SIG-M5 (cell line): ENCODE data around the gene DNER.
"Not testable (repeated sequence)": the region's sequence is repeated elsewhere in the genome, so short reads cannot be mapped to it uniquely, and the experiment has no call there.

Source experiments
- DNase-seq: peaks from one replicate; lab custom pipeline; 2025; lab: John Stamatoyannopoulos, UW

The DNER gene

DNA sequence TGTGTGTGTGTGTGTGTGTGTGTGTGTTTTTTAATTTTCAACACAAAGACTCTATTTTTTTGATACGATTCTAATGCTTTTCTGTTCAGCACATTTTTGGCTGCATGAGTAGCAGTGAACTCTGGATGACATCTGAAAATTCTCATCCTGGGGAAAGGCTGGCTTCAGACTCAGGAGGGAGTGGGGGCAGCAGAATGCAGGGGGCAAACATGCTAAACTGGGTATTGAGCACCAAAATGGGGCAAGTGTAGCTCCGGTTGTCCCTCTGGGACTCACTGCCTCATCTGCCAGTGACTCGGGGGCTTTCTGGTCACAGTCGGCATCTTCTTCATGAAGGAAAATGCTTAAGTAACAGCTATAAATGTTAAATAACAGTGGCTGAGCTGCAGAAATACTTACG is 326.5 kb downstream of the DNER start:
- DNase-seq: no peak

DNA sequence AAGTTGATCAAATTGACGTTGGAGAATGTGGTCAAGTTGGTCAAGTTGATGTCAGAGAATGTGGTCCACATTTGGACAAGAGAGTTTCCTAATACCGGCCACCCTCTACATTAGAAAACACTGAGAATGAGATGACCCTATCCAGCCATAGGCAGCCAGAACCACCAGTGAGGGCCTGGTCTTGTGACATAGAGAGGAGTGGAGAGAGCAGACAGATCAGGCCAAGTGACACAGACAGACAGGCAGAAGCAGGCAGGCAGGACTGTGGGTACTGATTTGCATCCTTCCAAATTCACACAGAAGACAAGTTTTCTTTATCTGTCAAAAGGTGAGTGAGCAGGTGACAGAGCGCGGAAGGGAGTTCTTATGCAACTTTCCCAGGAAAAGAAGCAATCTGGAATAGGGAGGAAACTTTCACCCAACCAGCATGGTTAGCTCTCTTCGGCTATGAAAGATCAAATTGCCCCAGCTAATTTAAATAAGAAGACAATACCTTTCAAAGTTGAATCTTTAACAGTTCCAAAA is 334.2 kb downstream of the DNER start:
- no peak for DNase-seq

DNA sequence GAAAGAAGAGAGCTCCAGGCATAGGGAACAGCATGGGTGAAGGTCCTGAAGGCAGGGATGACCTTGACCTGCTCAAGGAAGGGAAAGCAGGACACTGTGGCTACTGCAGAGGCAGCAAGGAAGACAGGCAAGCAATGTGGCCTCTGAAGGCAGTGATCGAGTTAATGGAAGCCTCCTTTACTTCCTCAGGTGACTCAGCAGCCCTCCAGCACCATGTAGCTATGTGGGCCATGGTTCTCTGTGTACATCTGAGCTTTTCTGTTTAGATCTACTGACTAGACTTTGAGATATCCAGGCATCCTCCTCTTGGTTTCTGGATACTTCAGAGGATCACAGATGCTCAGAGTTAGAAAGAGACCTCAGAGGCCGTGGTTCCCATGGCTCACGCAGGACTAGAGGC is 336.0 kb downstream of the DNER start:
- no peak for DNase-seq

DNA sequence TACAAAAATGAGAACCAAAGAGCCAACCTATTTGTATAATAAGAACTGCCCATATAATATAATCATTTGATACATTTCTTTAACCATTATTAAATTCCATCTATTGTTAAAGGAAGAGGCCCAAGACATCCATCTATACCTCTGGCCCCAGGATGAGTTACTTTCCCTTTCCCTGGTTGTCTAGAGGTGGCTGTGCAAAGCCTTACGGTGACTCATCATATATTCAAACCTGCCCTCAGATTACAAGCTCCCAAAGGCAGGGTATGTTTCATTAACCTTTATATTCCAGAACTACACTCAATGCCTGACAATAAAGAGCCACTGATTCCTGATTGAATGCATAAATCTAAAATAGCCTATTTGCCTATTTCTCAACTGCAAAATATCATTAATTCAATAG is 337.5 kb downstream of the DNER start:
- no peak for DNase-seq

DNA sequence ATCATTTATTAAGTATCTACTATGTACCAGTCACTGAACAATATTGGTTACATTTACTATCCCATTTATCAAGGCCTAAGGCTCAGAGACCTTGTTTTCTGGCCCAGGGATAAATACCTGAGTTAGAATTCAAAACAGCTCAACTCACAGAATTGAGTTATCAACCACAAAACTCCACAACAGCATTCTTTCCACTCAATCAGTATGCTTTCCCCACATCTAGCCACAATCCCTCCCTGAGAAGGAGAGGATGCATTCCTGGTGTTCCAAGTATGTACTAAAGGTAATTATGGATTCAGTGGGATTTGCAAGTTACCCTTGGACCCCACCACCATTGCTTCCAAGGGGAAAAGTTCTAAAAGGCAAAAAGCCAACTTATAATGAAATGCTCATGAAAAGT is 339.1 kb downstream of the DNER start:
- no peak for DNase-seq

DNA sequence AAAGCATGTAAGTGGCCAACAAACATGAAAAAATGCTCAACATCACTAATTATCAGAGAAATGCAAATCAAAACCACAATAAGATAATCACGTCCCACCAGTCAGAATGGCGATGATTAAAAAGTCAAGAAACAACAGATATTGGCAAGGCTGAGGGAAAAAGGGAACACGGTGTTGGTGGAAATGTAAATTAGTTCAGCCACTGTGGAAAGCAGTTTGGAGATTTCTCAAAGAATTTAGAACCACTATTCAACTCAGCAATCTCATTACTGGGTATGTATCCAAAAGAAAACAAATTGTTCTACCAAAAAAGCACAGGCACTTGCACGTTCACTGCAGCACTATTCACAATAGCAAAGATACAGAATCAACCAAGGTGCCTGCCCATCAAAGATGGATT is 341.0 kb downstream of the DNER start:
- not testable (repeated sequence) for DNase-seq

DNA sequence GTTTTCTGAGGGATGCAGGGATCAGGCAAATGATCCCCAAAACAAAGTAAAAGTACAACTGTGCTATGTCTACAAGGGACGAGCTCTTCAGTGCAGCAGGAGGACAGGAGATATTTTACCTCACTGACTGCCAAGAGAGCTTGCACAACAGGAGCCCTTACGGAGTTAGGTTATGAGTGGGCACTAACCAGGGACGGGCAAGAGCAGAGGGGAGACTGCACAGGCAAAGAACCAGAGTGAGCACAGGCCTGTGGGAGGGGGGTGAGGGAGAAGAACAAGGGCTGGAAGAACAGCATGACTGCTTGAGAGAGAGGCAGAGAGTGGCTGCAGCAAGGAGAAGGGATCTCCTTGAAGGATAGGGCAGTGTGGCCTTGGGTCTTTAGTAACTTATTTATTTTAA is 342.1 kb downstream of the DNER start:
- DNase-seq: no peak

DNA sequence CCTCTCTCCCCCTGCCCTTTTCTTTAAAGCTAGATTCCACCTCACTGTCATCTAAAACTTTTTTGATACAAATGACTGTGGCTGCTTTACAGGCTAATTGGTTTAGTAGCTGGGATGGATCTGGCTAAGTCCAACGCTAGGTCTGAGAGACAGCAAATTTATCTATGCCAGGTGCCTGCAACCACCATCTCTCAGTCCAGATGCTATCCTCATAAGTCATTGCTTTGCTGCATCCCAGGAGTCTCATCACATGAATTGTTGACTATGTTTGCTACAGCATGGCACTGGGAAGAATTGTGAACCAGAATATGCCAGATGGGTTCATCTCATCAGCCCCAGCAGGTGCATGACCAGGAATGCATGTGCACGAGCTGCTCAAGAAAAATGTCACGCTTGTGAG is 343.3 kb downstream of the DNER start:
- DNase-seq: no peak

DNA sequence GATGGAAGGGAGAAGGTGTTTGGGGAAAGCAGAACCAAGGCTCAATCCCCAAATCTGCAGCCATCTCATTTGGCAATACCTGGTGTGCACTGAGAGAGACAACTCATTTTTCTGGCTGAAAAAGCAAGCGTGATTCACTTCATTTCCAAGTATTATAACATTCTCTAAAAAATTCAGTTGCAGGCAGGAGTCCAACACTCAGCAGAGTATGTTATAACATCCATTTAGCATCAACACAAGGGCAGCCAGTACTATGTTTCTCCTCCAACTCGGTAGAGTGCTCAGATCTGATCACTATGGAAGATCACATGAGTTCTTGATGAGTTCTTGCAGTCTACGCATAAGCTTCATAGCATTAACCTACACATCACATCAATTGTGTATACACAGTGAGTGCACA is 343.8 kb downstream of the DNER start:
- no peak for DNase-seq

DNA sequence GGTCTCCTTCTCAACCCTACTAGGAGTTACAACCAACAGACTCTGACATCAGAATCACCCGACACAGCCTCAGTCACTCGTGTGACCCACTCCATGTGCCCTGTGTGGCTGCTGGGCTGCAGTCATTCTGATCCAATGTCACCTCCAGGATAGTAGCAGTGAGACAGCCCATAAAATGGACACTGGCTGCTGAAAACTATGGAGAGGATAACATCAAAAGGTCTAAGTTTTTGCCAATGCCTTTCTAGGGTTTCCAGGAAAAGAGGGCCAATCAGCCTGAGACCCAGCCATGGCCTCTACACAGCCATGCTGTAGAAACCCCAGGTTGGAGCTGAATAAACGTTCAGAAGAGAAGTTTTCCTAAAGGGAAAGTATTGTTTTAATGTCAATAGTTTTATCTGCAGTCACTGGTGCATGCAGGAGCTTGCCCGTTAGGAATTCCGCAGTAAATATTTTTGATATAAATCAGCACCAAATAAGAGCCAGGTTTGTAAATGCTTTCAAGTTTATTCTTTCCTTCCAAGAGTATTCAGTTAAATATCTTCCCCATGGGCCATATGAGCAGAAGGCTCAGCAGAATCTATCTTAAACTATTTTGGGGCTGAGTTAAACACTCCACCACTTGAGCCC is 351.1 kb downstream of the DNER start:
- DNase-seq: no peak

DNA sequence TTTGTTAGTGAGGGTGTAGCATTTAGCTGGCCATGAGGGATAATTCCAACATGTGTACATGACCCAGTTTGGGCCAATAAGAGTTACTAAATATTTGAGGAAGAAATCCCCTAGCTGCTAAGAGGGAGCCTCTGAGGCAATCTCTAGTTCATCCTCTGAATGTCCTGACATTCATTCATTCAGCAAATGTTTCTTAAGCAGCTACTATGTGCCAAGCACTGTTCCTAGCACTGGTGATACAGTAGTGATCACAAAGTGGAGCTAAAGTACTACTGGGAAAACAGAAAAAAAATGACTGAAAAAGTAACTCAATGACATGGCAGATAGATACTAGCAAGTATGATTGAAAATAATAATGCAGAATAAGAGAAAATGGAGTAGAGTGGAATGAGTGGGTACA is 363.5 kb downstream of the DNER start:
- DNase-seq: no peak

DNA sequence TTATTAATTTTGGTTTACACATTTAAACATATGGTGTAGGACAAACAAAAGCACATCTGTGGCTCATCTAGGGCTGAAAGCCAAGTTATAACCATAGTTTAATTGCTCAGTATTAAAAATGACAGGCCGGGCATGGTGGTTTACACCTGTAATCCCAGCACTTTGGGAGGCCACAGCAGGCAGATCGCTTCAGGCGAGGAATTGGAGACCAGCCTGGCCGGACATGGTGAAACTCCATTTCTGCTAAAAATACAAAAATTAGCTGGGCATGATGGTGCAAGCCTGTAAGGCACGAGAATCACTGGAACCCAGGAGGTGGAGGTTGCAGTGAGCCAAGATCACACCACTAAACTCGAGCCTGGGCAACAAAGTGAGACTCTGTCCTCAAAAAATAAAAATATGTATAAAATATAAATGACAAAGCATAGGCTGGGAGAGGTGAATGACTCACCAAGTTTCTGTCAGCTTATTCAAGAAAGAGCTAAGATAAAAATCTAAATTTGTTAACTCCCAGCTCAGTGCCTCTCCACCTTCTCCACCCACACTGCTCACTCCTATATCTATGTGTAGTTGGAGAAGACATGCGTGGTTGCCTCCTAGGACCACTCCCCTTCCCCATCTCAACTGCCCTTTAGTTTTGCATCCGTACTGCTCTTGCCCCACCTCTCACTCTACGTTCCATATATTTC is 364.1 kb downstream of the DNER start:
- DNase-seq: no peak

DNA sequence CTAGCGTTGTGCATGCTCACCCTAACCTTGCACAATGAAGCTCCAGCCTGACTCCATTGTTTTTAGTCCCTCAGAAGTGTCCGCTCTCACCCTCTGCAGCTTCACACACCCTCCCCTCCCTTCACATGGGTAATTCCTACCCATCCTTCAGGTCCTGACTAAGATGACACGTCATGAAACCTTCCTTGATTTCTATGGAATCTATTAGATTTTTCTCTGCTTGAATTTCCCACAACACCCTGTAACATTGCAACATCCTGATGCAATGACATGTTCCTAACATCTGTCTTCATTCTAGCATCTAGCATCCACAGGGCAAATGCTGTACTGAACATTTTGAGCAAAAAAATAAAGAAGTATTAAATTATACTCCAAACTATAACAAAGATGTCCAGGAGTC is 366.2 kb downstream of the DNER start:
- DNase-seq: no peak

DNA sequence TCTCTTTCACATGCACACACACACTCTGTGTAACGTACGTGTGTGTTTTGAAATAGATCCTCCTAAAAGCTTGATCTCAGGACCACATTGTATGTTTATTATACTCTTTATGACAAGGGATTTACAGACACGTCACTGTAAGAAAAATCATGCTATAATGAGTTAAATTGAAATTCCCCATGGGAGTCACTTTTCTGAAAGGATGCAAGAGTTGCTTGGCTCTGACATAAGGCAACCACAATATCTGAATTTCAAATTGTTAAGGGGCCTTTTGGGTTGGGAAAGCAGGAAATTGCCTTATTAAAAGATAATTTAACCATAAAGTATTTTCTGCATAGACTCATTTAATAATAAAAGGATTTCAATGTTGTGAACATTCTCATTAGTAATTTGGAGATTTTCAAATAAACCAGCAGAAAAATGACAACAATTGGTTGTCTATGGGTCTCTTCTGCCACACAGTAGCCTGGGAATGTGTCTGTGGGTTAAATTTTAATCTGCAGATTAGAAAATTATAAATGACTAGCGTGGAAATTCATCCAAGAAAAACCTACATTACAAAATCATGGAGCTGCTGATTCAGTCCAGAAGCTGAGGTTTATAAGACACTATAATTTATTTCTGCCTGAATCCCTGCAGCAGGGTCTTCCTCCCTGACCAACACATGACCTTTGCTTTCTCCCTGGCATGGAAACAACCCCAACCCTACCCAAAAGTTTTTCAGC is 367.4 kb downstream of the DNER start:
- no peak for DNase-seq

DNA sequence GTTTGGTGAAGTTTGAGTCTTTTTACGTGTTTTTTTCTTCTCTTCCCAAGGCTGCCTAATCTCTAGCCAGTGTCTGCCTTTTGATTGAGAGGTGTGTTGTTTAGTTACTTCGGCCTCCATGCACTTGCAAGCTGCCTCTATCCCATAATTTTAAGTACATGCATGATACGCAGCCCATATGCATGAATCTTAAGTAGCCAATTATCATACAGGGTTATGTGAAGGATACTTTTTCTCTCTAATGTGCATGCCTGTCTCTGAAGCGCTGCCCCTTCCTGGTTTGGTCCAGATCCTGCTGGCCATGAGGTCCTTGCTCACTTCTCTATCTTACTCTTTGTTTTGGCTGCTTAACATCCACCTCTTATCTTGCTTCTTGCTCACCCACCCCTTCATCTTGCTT is 369.4 kb downstream of the DNER start:
- no peak for DNase-seq

DNA sequence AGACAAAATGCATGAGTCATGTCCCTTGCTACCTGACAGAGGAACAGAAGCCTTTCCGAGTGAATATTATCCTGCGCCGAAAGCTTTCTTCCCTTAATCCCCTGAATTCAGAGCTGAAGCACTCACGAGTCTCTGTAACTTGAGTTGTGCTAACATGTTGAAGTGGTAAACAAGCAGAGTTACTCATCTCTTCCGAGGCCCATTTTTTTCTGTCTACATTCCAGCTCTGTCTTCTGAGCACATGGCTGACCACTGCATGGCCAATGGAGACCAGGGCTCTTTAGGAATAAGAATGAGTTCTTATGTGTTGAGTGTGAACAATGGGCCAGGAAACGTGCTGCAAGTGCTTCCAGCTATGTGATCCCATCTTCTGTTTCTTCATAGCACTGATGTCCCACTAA is 370.2 kb downstream of the DNER start:
- no peak for DNase-seq

DNA sequence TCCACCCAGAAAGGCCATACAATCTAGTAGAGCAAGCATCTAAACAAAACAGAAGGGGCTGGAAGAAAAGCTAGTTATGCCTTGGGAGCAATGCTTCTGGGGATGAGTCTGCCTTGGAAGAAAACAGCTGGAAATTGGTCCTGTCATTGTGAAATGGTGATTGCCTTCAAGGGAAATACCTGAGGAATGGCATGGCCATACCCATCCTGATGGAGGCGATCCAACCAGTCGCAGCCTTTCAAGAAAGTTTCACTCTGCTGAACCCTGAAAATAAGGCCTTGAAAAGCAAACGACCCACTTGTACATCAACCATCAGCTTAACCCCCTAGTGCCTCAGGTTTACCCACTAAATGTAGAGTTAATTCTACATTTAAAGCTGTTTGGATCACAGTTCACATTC is 370.7 kb downstream of the DNER start:
- DNase-seq: no peak

DNA sequence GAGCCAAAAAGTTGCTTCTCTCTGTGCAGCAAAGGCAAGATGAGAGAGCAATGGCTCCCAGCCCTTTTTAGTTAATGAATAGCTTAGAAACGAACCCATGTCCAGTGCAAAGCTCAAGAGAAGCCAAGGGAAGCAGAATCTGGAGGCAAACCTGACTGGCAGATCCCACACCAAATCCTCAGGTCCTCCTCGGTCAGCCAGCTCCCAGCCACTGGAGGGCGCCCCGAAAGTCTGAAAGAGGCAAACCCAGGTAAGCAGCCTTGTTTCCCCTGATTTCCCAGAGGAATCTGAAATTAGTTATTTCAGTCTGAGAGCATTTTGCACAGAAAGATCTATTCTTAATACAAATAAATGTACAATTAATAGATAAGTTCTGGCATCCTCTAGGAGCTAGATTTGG is 372.0 kb downstream of the DNER start:
- DNase-seq: no peak

DNA sequence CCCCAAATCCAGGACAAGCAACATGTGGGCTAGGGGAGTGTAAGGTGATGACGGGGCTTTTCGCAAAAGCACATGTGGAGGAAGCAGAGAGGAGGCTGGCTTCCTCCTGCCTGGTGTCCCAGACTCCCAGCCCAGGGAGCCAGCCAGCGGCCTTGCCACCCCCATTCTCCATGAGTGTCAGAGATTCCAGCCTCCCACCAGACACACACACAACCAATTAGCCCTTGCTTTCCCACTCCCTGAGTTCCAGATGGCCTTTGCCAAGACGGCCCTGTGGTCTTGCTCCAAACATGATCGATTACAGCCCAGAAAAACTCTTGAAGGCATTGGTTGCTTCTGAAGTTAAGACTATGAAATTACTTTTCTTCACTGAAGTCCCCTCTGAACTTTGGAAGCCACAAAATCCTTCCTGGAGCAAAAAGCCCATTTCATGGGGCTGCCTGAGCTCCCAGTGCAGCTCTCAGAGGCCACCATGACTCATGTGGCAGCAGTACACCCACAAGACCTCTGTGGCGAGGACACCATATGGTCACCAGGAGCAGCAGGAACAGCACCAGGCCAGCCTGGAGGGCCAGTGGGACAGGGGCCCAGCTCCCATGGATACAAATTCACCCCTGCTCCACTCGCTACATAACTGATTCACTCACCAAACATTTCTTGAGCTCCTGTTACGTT is 374.1 kb downstream of the DNER start:
- no peak for DNase-seq

DNA sequence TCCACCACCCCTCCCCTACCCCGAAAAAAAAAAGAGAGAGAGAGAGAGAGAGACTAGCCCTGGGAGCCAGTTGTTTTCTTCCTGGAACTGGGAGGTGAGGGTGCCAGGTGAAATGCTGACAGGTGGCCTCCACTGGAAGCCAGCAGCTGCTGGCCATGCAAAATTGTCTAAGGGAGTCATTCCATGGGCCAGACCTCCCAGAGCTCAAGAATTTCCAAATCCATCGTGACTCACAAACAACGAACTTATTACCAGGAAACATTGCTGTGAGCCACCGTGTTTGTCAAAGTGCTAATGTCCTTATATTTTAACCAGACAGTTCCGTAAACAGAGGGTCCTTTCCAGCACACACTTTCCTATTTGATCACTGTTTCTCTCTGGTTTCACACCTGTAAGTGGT is 374.7 kb downstream of the DNER start:
- DNase-seq: no peak

DNA sequence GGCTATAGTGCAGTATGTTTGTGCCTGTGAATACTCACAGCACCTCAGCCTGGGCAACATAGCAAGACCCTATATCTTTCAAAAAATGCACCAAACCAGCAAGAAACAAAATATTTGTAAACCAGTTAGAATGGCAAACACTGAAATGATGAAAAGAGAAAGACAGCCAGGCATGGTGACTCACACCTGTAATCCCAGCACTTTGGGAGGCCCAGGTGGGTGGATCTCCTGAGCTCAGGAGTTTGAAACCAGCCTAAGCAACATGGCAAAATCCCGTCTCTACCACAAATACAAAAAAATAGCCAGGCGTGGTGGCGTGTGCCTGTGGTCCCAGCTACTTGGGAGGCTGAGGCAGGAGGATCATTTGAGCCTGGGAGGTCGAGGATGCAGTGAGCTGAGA is 375.2 kb downstream of the DNER start:
- DNase-seq: not testable (repeated sequence)

DNA sequence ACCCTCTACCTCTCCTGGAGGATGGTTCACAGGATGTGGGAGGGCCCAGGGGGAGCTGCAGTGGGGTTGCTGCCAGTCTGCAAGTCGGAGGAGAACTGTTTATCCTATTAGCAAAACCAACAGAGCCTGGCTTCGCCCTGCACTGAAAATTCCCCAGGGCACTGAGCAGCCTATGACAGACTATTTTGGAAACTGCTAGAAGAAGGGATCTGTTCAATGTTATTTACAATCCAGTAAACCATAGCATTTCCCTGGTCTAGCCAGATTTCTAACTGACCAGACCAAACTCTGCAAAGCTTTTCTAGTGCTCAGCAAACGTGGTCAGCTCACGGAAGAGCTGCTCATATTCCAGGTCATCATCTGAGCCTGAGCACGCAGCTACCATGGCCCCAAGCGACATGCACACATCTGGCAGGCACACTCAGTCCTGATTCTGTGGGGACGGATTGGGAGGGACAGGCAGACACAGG is 378.4 kb downstream of the DNER start:
- DNase-seq: no peak

DNA sequence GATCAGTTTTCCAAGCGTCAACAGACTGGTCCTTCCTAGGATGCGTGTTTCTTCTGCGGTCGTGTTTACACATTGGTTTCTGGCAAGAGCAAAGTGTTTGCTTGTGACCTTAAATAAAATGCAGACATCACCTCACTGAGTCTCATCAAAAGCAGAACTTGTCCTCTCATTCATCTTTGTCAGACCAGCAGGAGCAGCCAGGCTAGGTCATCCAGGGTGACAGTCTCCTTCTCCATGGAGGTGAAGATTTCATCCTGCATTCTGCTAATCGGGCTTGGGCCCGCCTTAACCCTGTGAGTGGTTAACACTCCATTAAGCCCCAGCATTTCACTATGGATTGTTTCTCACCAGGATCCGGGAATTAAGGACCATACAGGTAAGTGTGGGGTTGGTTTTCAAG is 379.0 kb downstream of the DNER start:
- DNase-seq: no peak
